ENCODE measurements around the gene BHLHE41. TPM values are rescaled to one million over a fixed set of nuclear protein-coding genes. Genes with fewer than 3 reads are reported as not detected.

The BHLHE41 gene
- total and polyA plus RNA-seq, 2 donors from 2014 or later, result 2.2 to 34.3 TPM

DNA sequence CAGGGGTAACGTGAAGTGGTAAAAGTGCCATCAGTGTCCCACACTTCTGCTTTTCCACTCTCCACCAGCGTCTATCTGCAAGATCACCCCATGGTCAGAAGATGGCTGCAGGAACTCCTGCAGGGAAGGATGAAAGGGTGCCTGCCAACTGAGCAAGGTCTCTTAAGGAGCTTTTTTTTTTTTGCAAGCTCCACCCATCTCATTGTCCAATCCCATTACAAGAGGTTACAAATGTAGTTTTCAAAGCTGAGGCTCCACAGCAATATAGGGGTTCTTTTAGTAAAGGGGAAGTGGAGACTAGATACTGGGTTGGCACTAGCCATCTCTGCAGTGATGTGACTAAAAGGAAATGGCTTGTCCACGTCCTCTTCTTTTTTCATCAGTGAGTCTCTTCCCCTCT is 5.9 kb upstream of the BHLHE41 start:
- H3K36me3 ChIP-seq (ENCODE audit: control insufficient read depth in 2 of 3, insufficient read depth in 3 of 3, low read length in 3 of 3), result no peaks in the 10 kb centered on the region
- intact Hi-C loops (cut with DNase I), result no loop called here
- H3K27me3 ChIP-seq (ENCODE audit: control insufficient read depth, insufficient read depth, low read length), result peaks cover 18% of the 10 kb centered on the region
- peaks cover 0 to 6% (median 3%) of the 10 kb centered on the region in 3 donors for H3K4me1 ChIP-seq (ENCODE audit: control insufficient read depth in 2 of 3, insufficient read depth in 2 of 3, low read depth in 1 of 3, low read length in 3 of 3)
- DNase-seq (no peak), FAIRE-seq (no peak)
- TF ChIP-seq, protein P1, sequence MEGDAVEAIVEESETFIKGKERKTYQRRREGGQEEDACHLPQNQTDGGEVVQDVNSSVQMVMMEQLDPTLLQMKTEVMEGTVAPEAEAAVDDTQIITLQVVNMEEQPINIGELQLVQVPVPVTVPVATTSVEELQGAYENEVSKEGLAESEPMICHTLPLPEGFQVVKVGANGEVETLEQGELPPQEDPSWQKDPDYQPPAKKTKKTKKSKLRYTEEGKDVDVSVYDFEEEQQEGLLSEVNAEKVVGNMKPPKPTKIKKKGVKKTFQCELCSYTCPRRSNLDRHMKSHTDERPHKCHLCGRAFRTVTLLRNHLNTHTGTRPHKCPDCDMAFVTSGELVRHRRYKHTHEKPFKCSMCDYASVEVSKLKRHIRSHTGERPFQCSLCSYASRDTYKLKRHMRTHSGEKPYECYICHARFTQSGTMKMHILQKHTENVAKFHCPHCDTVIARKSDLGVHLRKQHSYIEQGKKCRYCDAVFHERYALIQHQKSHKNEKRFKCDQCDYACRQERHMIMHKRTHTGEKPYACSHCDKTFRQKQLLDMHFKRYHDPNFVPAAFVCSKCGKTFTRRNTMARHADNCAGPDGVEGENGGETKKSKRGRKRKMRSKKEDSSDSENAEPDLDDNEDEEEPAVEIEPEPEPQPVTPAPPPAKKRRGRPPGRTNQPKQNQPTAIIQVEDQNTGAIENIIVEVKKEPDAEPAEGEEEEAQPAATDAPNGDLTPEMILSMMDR (IDR thresholded peaks at IDR 0.05; ENCODE audit: borderline replicate concordance, extremely low read depth, insufficient read depth), result no peak
- no peak overlapping the region for H3K27ac ChIP-seq (ENCODE audit: low read depth in 2 of 2, low read length in 2 of 2)
- no peak overlapping the region for H3K9ac ChIP-seq (ENCODE audit: low read length in 3 of 3)
- no peaks in the 10 kb centered on the region for H3K9me3 ChIP-seq (ENCODE audit: control insufficient read depth in 2 of 3, insufficient read depth in 1 of 3, low read length in 3 of 3)
- H3K4me3 ChIP-seq (ENCODE audit: low read length in 3 of 3), result no peak overlapping the region

DNA sequence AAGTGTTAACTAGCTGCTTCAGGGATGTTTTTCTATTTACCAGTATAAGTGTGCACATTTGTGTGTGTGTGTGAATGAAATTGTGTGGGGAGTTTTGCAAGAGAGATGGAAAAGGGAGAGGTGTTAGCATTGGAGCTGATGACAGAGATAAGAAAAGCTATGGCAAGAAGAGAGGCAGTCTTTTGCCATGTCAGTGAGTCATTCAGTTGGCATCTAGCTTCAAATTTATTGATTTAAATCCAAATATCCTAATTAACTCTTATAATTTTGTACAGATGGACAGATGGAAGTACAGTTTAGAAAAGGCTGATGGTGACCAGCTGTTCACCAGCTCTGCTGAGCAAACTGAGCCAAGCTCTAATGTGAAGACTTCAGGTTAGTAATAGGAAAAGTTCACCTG is 3.3 kb upstream of the BHLHE41 start:
- Histone ChIP-seq H3K27ac (ENCODE audit: low read depth in 2 of 2, low read length in 2 of 2) (no peak overlapping the region), H3K4me3 (ENCODE audit: low read length in 3 of 3) (no peak overlapping the region), H3K27me3 (ENCODE audit: control insufficient read depth, insufficient read depth, low read length) (peaks cover 31% of the 10 kb centered on the region), H3K9ac (ENCODE audit: low read length in 3 of 3) (no peak overlapping the region), H3K4me1 (ENCODE audit: control insufficient read depth in 2 of 3, insufficient read depth in 2 of 3, low read depth in 1 of 3, low read length in 3 of 3) (peaks cover 3 to 11% (median 4%) of the 10 kb centered on the region in 3 donors), H3K36me3 (ENCODE audit: control insufficient read depth in 2 of 3, insufficient read depth in 3 of 3, low read length in 3 of 3) (no peaks in the 10 kb centered on the region), H3K9me3 (ENCODE audit: control insufficient read depth in 2 of 3, insufficient read depth in 1 of 3, low read length in 3 of 3) (no peaks in the 10 kb centered on the region)
- intact Hi-C loops (cut with DNase I), result no loop called here
- no peak for DNase-seq
- FAIRE-seq, result no peak
- TF ChIP-seq, protein P1 (IDR thresholded peaks at IDR 0.05; ENCODE audit: borderline replicate concordance, extremely low read depth, insufficient read depth), result no peak

DNA sequence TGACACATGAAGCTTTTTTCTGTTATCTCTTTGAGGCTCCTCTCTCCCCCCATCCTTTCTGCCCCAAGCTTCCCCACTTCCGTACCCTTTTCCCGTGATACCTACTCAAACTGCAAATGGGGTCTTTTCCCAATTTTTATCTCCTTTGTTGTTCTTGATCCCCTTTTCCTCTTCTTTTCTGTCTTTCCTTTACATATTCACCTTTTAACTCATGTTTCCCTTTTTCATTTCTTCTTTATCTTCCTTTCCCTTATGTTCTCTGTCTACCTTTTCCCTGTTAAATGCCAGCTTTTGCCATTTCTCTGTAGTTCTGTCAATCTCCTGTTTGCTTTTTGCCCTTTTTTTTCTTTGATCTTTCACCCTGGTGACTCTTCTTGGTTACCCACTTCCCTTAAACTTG is 2.6 kb upstream of the BHLHE41 start:
- no peak for FAIRE-seq

More for the DNA sequence above, 2.6 kb upstream of the BHLHE41 start:
- Histone ChIP-seq H3K27me3 (ENCODE audit: control insufficient read depth, insufficient read depth, low read length) (peaks cover 33% of the 10 kb centered on the region), H3K4me1 (ENCODE audit: control insufficient read depth in 2 of 3, insufficient read depth in 2 of 3, low read depth in 1 of 3, low read length in 3 of 3) (peaks cover 3 to 13% (median 4%) of the 10 kb centered on the region in 3 donors), H3K9ac (ENCODE audit: low read length in 3 of 3) (no peak overlapping the region), H3K36me3 (ENCODE audit: control insufficient read depth in 2 of 3, insufficient read depth in 3 of 3, low read length in 3 of 3) (no peaks in the 10 kb centered on the region), H3K27ac (ENCODE audit: low read depth in 2 of 2, low read length in 2 of 2) (no peak overlapping the region), H3K9me3 (ENCODE audit: control insufficient read depth in 2 of 3, insufficient read depth in 1 of 3, low read length in 3 of 3) (no peaks in the 10 kb centered on the region), H3K4me3 (ENCODE audit: low read length in 3 of 3) (no peak overlapping the region)
- intact Hi-C loops (cut with DNase I), result no loop called here
- no peak for DNase-seq
- TF ChIP-seq, protein P1 (IDR thresholded peaks at IDR 0.05; ENCODE audit: borderline replicate concordance, extremely low read depth, insufficient read depth), result no peak

Measured in kidney (tissue), 14 donors.